ENCODE results near the gene PTPMT1.
"Not testable (repeated sequence)": the region's sequence is repeated elsewhere in the genome, so short reads cannot be mapped to it uniquely, and the experiment has no call there.

Gene PTPMT1

GRCh38 chr11:47565340-47566148 is at the start of gene PTPMT1:
TSS of gene PTPMT1 (plus strand) at chr11:47565599. CDS start at chr11:47565623, 24 bp downstream.
- Histone ChIP-seq H3K4me1 (ENCODE audit: control insufficient read depth in 1 of 2, insufficient read depth in 2 of 2, low read length in 2 of 2) (peaks cover 0 to 13% of the 10 kb centered on the region in 2 donors), H3K9me3 (ENCODE audit: control insufficient read depth in 1 of 2, low read length in 2 of 2) (no peaks in the 10 kb centered on the region), H3K4me3 (ENCODE audit: low read depth in 1 of 2, low read length in 2 of 2) (peak within 1 kb of the TSS; percentile 94), H3K9ac (ENCODE audit: low read depth in 1 of 2, low read length in 2 of 2) (peak within 1 kb of the TSS; percentile 92 to 95), H3K27me3 (ENCODE audit: control insufficient read depth in 1 of 2, insufficient read depth in 2 of 2, low read length in 2 of 2) (no peaks in the 10 kb centered on the region), H3K27ac (ENCODE audit: low read depth, low read length) (peak within 1 kb of the TSS; percentile 50), H3K36me3 (ENCODE audit: control insufficient read depth in 1 of 2, insufficient read depth in 2 of 2, low read length in 2 of 2) (peaks cover 9 to 10% of the 10 kb centered on the region in 2 donors)

GRCh38 chr11:47516155-47516554 is 49.2 kb upstream of the PTPMT1 start:
- Histone ChIP-seq H3K4me1 (ENCODE audit: control insufficient read depth in 1 of 2, insufficient read depth in 2 of 2, low read length in 2 of 2) (peaks cover 28 to 35% of the 10 kb centered on the region in 2 donors), H3K9me3 (ENCODE audit: control insufficient read depth in 1 of 2, low read length in 2 of 2) (no peaks in the 10 kb centered on the region), H3K36me3 (ENCODE audit: control insufficient read depth in 1 of 2, insufficient read depth in 2 of 2, low read length in 2 of 2) (no peaks in the 10 kb centered on the region), H3K9ac (ENCODE audit: low read depth in 1 of 2, low read length in 2 of 2) (no peak overlapping the region), H3K4me3 (ENCODE audit: low read depth in 1 of 2, low read length in 2 of 2) (no peak overlapping the region), H3K27ac (ENCODE audit: low read depth, low read length) (no peak overlapping the region), H3K27me3 (ENCODE audit: control insufficient read depth in 1 of 2, insufficient read depth in 2 of 2, low read length in 2 of 2) (no peaks in the 10 kb centered on the region)

- peaks cover 28 to 31% of the 10 kb centered on the region in 2 donors for H3K4me1 ChIP-seq (ENCODE audit: control insufficient read depth in 1 of 2, insufficient read depth in 2 of 2, low read length in 2 of 2)
- no peaks in the 10 kb centered on the region for H3K27me3 ChIP-seq (ENCODE audit: control insufficient read depth in 1 of 2, insufficient read depth in 2 of 2, low read length in 2 of 2)
- H3K4me3 ChIP-seq (ENCODE audit: low read depth in 1 of 2, low read length in 2 of 2), result no peak overlapping the region
- no peaks in the 10 kb centered on the region for H3K36me3 ChIP-seq (ENCODE audit: control insufficient read depth in 1 of 2, insufficient read depth in 2 of 2, low read length in 2 of 2)
- no peaks in the 10 kb centered on the region for H3K9me3 ChIP-seq (ENCODE audit: control insufficient read depth in 1 of 2, low read length in 2 of 2)
- H3K27ac ChIP-seq (ENCODE audit: low read depth, low read length), result no peak overlapping the region
- H3K9ac ChIP-seq (ENCODE audit: low read depth in 1 of 2, low read length in 2 of 2), result no peak overlapping the region
Measured at GRCh38 chr11:47516984-47517853, 48.2 kb upstream of the PTPMT1 start.

GRCh38 chr11:47518212-47518964 is 47.0 kb upstream of the PTPMT1 start:
- Histone ChIP-seq H3K9me3 (ENCODE audit: control insufficient read depth in 1 of 2, low read length in 2 of 2) (no peaks in the 10 kb centered on the region), H3K27ac (ENCODE audit: low read depth, low read length) (no peak overlapping the region), H3K9ac (ENCODE audit: low read depth in 1 of 2, low read length in 2 of 2) (no peak overlapping the region), H3K27me3 (ENCODE audit: control insufficient read depth in 1 of 2, insufficient read depth in 2 of 2, low read length in 2 of 2) (no peaks in the 10 kb centered on the region), H3K36me3 (ENCODE audit: control insufficient read depth in 1 of 2, insufficient read depth in 2 of 2, low read length in 2 of 2) (no peaks in the 10 kb centered on the region), H3K4me1 (ENCODE audit: control insufficient read depth in 1 of 2, insufficient read depth in 2 of 2, low read length in 2 of 2) (peaks cover 31% of the 10 kb centered on the region in 2 donors), H3K4me3 (ENCODE audit: low read depth in 1 of 2, low read length in 2 of 2) (no peak overlapping the region)

GRCh38 chr11:47523490-47524225 is 41.7 kb upstream of the PTPMT1 start:
- H3K4me3 ChIP-seq (ENCODE audit: low read depth in 1 of 2, low read length in 2 of 2), result no peak overlapping the region
- H3K27me3 ChIP-seq (ENCODE audit: control insufficient read depth in 1 of 2, insufficient read depth in 2 of 2, low read length in 2 of 2), result no peaks in the 10 kb centered on the region
- H3K9me3 ChIP-seq (ENCODE audit: control insufficient read depth in 1 of 2, low read length in 2 of 2), result no peaks in the 10 kb centered on the region
- H3K36me3 ChIP-seq (ENCODE audit: control insufficient read depth in 1 of 2, insufficient read depth in 2 of 2, low read length in 2 of 2), result no peaks in the 10 kb centered on the region
- peak overlapping the region; percentile 37 for H3K27ac ChIP-seq (ENCODE audit: low read depth, low read length)
- peak overlapping the region in 1 of 2 donors; percentile 7 for H3K9ac ChIP-seq (ENCODE audit: low read depth in 1 of 2, low read length in 2 of 2)
- peaks cover 17 to 25% of the 10 kb centered on the region in 2 donors for H3K4me1 ChIP-seq (ENCODE audit: control insufficient read depth in 1 of 2, insufficient read depth in 2 of 2, low read length in 2 of 2)

- Histone ChIP-seq H3K9me3 (ENCODE audit: control insufficient read depth in 1 of 2, low read length in 2 of 2) (no peaks in the 10 kb centered on the region), H3K4me3 (ENCODE audit: low read depth in 1 of 2, low read length in 2 of 2) (peak overlapping the region in 1 of 2 donors; percentile 31), H3K27ac (ENCODE audit: low read depth, low read length) (peak overlapping the region; percentile 5), H3K27me3 (ENCODE audit: control insufficient read depth in 1 of 2, insufficient read depth in 2 of 2, low read length in 2 of 2) (no peaks in the 10 kb centered on the region), H3K36me3 (ENCODE audit: control insufficient read depth in 1 of 2, insufficient read depth in 2 of 2, low read length in 2 of 2) (no peaks in the 10 kb centered on the region), H3K9ac (ENCODE audit: low read depth in 1 of 2, low read length in 2 of 2) (peak overlapping the region in 1 of 2 donors; percentile 7), H3K4me1 (ENCODE audit: control insufficient read depth in 1 of 2, insufficient read depth in 2 of 2, low read length in 2 of 2) (peaks cover 16 to 20% of the 10 kb centered on the region in 2 donors)
Measured at GRCh38 chr11:47524291-47524874, 41.0 kb upstream of the PTPMT1 start.

GRCh38 chr11:47526032-47526431 is 39.4 kb upstream of the PTPMT1 start:
- not testable (repeated sequence) for H3K4me3 ChIP-seq (ENCODE audit: low read depth in 1 of 2, low read length in 2 of 2); H3K9ac ChIP-seq (ENCODE audit: low read depth in 1 of 2, low read length in 2 of 2); H3K36me3 ChIP-seq (ENCODE audit: control insufficient read depth in 1 of 2, insufficient read depth in 2 of 2, low read length in 2 of 2); H3K27me3 ChIP-seq (ENCODE audit: control insufficient read depth in 1 of 2, insufficient read depth in 2 of 2, low read length in 2 of 2); H3K9me3 ChIP-seq (ENCODE audit: control insufficient read depth in 1 of 2, low read length in 2 of 2); H3K27ac ChIP-seq (ENCODE audit: low read depth, low read length)
- H3K4me1 ChIP-seq (ENCODE audit: control insufficient read depth in 1 of 2, insufficient read depth in 2 of 2, low read length in 2 of 2), result peaks cover 16 to 20% of the 10 kb centered on the region in 2 donors

- Histone ChIP-seq H3K36me3 (ENCODE audit: control insufficient read depth in 1 of 2, insufficient read depth in 2 of 2, low read length in 2 of 2) (no peaks in the 10 kb centered on the region), H3K27ac (ENCODE audit: low read depth, low read length) (no peak overlapping the region), H3K9ac (ENCODE audit: low read depth in 1 of 2, low read length in 2 of 2) (no peak overlapping the region), H3K4me1 (ENCODE audit: control insufficient read depth in 1 of 2, insufficient read depth in 2 of 2, low read length in 2 of 2) (peaks cover 16 to 21% of the 10 kb centered on the region in 2 donors), H3K9me3 (ENCODE audit: control insufficient read depth in 1 of 2, low read length in 2 of 2) (no peaks in the 10 kb centered on the region), H3K4me3 (ENCODE audit: low read depth in 1 of 2, low read length in 2 of 2) (no peak overlapping the region), H3K27me3 (ENCODE audit: control insufficient read depth in 1 of 2, insufficient read depth in 2 of 2, low read length in 2 of 2) (no peaks in the 10 kb centered on the region)
Measured at GRCh38 chr11:47527186-47527585, 38.2 kb upstream of the PTPMT1 start.

- Histone ChIP-seq H3K27me3 (ENCODE audit: control insufficient read depth in 1 of 2, insufficient read depth in 2 of 2, low read length in 2 of 2) (no peaks in the 10 kb centered on the region), H3K4me3 (ENCODE audit: low read depth in 1 of 2, low read length in 2 of 2) (no peak overlapping the region), H3K27ac (ENCODE audit: low read depth, low read length) (no peak overlapping the region), H3K9me3 (ENCODE audit: control insufficient read depth in 1 of 2, low read length in 2 of 2) (no peaks in the 10 kb centered on the region), H3K36me3 (ENCODE audit: control insufficient read depth in 1 of 2, insufficient read depth in 2 of 2, low read length in 2 of 2) (no peaks in the 10 kb centered on the region), H3K4me1 (ENCODE audit: control insufficient read depth in 1 of 2, insufficient read depth in 2 of 2, low read length in 2 of 2) (peaks cover 6% of the 10 kb centered on the region in 2 donors), H3K9ac (ENCODE audit: low read depth in 1 of 2, low read length in 2 of 2) (no peak overlapping the region)
Measured at GRCh38 chr11:47529951-47530350, 35.4 kb upstream of the PTPMT1 start.

Data from duodenal mucosa (tissue), 2 donors.